Esophagus muscularis mucosa (tissue), 4 donors: ENCODE measurements around the gene FXYD6. TPM values are rescaled to one million over a fixed set of nuclear protein-coding genes. Genes with fewer than 3 reads are reported as not detected.
A peak's percentile ranks its signal among the peaks of the same experiment; 100 is the strongest.

Experiments
- DNase-seq: peaks from one replicate; pipeline ENCODE4 v3.0.0-alpha.2; 2017; ENCODE audit errors: extremely low spot score
- H3K27ac ChIP-seq, 4 donors: fragments of 200-600 bp; sonication (generic); replicated peaks in 1 of 4; 1 replicate in 3 of 4; 2 replicates in 1 of 4; pipeline ENCODE4 v1.5.1; 2016 to 2019; ENCODE audit warnings: mild to moderate bottlenecking in 1 of 4
- H3K27me3 ChIP-seq, 4 donors: fragments of 200-600 bp; sonication (generic); one replicate each; pipeline versions ENCODE4 v1.5.1 to v1.6.0; 2016 to 2019
- H3K36me3 ChIP-seq, 4 donors: fragments of 200-600 bp; sonication (generic); one replicate each; pipeline ENCODE4 v1.5.1; 2016 to 2019
- H3K4me1 ChIP-seq, 4 donors: fragments of 200-600 bp; sonication (generic); one replicate each; pipeline ENCODE4 v1.5.1; 2016 to 2019
- H3K4me3 ChIP-seq, 4 donors: fragments of 200-600 bp; sonication (generic); 1 replicate in 2 of 4; 2 replicates in 2 of 4; pipeline ENCODE4 v1.5.1; 2016 to 2019; ENCODE audit warnings: mild to moderate bottlenecking in 4 of 4, moderate library complexity in 1 of 4
- H3K9me3 ChIP-seq, 4 donors: fragments of 200-600 bp; sonication (generic); 1 replicate in 3 of 4; 2 replicates in 1 of 4; pipeline ENCODE4 v1.5.1; 2016 to 2019
- CTCF ChIP-seq, 3 experiments: fragments of 200-600 bp in 2 of 3; fragments of 450-650 bp in 1 of 3; sonication (generic) in 2 of 3; IDR thresholded peaks; one replicate each; pipeline ENCODE4 v1.5.1; 2017 to 2019; ENCODE audit warnings: antibody characterized with exemption in 3 of 3, mild to moderate bottlenecking in 2 of 3, moderate library complexity in 1 of 3
- EP300 ChIP-seq: sonication (generic); formaldehyde crosslinking; IDR thresholded peaks from one replicate; pipeline ENCODE4 v1.6.1; 2017; ENCODE audit warnings: antibody characterized with exemption
- POLR2A ChIP-seq: fragments of 450-650 bp; IDR thresholded peaks from one replicate; pipeline ENCODE4 v1.6.1; 2017; ENCODE audit warnings: antibody characterized with exemption, moderate library complexity, mild to moderate bottlenecking, low read depth
- POLR2AphosphoS5 ChIP-seq, 2 donors: sonication (generic); formaldehyde crosslinking; IDR thresholded peaks; one replicate each; pipeline ENCODE4 v1.6.1; 2017; ENCODE audit warnings: antibody characterized with exemption in 2 of 2
- WGBS: methylation state at CpG from one replicate; pipeline ENCODE4 v1.1.5; 2018; 5-methylcytosine and 5-hydroxymethylcytosine counted together
- intact Hi-C: fragments of 100-400 bp; cut with DNase I; formaldehyde crosslinking; loops from one replicate; pipeline ENCODE4 v1.15.1; 2023
- total RNA-seq, 4 donors: library from RNA; depleted of rRNA; stranded (reverse); fragments of >200 nt; gene quantifications; one replicate each; pipeline versions ENCODE4 v1.1.0 to v1.2.1, GENCODE V29; 2016

Gene FXYD6
- total RNA-seq, 4 donors from 2014 or later: 78.9 to 105 (median 91.5) TPM

- H3K4me3 ChIP-seq: peak overlapping the region in 1 of 4 donors; percentile 12
- intact Hi-C loops: no loop called here
These were observed 14.3 kb downstream of the FXYD6 start for GRCh38 chr11:117862019-117862725.

GRCh38 chr11:117861151-117862018 lies 15.1 kb downstream of the FXYD6 start:
- Histone ChIP-seq H3K4me3 (peak overlapping the region in 1 of 4 donors; percentile 12), H3K36me3 (no peaks in the 10 kb centered on the region), H3K27me3 (peaks cover 0 to 3% (median 0%) of the 10 kb centered on the region in 4 donors), H3K9me3 (no peaks in the 10 kb centered on the region), H3K27ac (peak overlapping the region; percentile 47 to 75 (median 61)), H3K4me1 (peaks cover 24 to 53% (median 35%) of the 10 kb centered on the region in 4 donors)
- TF ChIP-seq EP300 (no peak), CTCF (IDR thresholded peaks at IDR 0.05) (no peak)
- no peak for DNase-seq
- WGBS: 47% methylated on average over 12 of the region's 13 CpGs
- intact Hi-C loops: no loop called here

More at GRCh38 chr11:117862019-117862725, 14.3 kb downstream of the FXYD6 start:
- Histone ChIP-seq H3K4me1 (peaks cover 31 to 61% (median 39%) of the 10 kb centered on the region in 4 donors), H3K27ac (peak overlapping the region; percentile 47 to 75 (median 61)), H3K9me3 (no peaks in the 10 kb centered on the region), H3K27me3 (no peaks in the 10 kb centered on the region), H3K36me3 (no peaks in the 10 kb centered on the region)
- TF ChIP-seq CTCF (IDR thresholded peaks at IDR 0.05) (no peak), POLR2AphosphoS5 (IDR thresholded peaks at IDR 0.05) (no peak), EP300 (no peak), POLR2A (no peak)
- 49% methylated on average over 12 of the region's 12 CpGs for WGBS
- no peak for DNase-seq

GRCh38 chr11:117860139-117860538 lies 16.3 kb downstream of the FXYD6 start:
- TF ChIP-seq EP300: no peak
- TF ChIP-seq POLR2AphosphoS5 (IDR thresholded peaks at IDR 0.05): no peak
- TF ChIP-seq CTCF (IDR thresholded peaks at IDR 0.05): no peak
- TF ChIP-seq POLR2A: no peak
- H3K27ac ChIP-seq: no peak overlapping the region
- intact Hi-C loops: no loop called here
- H3K36me3 ChIP-seq: no peaks in the 10 kb centered on the region
- no peak overlapping the region for H3K4me3 ChIP-seq
- H3K4me1 ChIP-seq: peaks cover 23 to 53% (median 34%) of the 10 kb centered on the region in 4 donors
- WGBS: 80% methylated on average over 6 of the region's 6 CpGs
- DNase-seq: no peak
- H3K9me3 ChIP-seq: no peaks in the 10 kb centered on the region
- H3K27me3 ChIP-seq: peaks cover 0 to 5% (median 0%) of the 10 kb centered on the region in 4 donors

GRCh38 chr11:117859488-117860112 lies 16.9 kb downstream of the FXYD6 start:
- H3K4me1 ChIP-seq: peaks cover 23 to 53% (median 34%) of the 10 kb centered on the region in 4 donors

More at GRCh38 chr11:117859488-117860112, 16.9 kb downstream of the FXYD6 start:
- no peak overlapping the region for H3K4me3 ChIP-seq
- H3K27ac ChIP-seq: no peak overlapping the region
- WGBS: 78% methylated on average over 9 of the region's 9 CpGs
- no peak for TF ChIP-seq EP300
- TF ChIP-seq POLR2AphosphoS5 (IDR thresholded peaks at IDR 0.05): no peak
- no peak for TF ChIP-seq POLR2A
- no peak for TF ChIP-seq CTCF (IDR thresholded peaks at IDR 0.05)
- DNase-seq: no peak
- H3K9me3 ChIP-seq: no peaks in the 10 kb centered on the region
- H3K27me3 ChIP-seq: peaks cover 0 to 5% (median 0%) of the 10 kb centered on the region in 4 donors
- H3K36me3 ChIP-seq: no peaks in the 10 kb centered on the region
- intact Hi-C loops: no loop called here
